K562 (cell line): ENCODE measurements around the gene STK11. TPM values are rescaled to one million over a fixed set of nuclear protein-coding genes. Genes with fewer than 3 reads are reported as not detected.
A peak's percentile ranks its signal among the peaks of the same experiment; 100 is the strongest.

Experiments used
- KLF6 ChIP-seq: fragments of 250-450 bp; sonication (Bioruptor Pico); IDR thresholded peaks from 2 replicates; pipeline ENCODE4 v1.4.0; 2020; ENCODE audit warnings: mild to moderate bottlenecking, moderate library complexity, borderline replicate concordance
- NFE2L1 ChIP-seq: fragments of 450-650 bp; IDR thresholded peaks from 2 replicates; pipeline ENCODE4 v1.6.1; 2016; ENCODE audit warnings: missing genetic modification characterization, low read depth, mild to moderate bottlenecking, missing compliant biosample characterization, moderate library complexity, borderline replicate concordance
- RB1 ChIP-seq: fragments of 450-650 bp; IDR thresholded peaks from 2 replicates; pipeline ENCODE4 v1.6.1; 2017; ENCODE audit warnings: low read depth, mild to moderate bottlenecking
- RBM17 ChIP-seq: fragments of 200-400 bp; formaldehyde crosslinking; IDR thresholded peaks from 2 replicates; pipeline ENCODE4 v1.6.1; 2017; ENCODE audit warnings: low read depth, mild to moderate bottlenecking, low read length, borderline replicate concordance
- ZNF217 ChIP-seq: sonication (generic); formaldehyde crosslinking; IDR thresholded peaks from 2 replicates; pipeline ENCODE4 v1.8.0; 2022; ENCODE audit warnings: mild to moderate bottlenecking, missing genetic modification reagents
- ZNF24 ChIP-seq: fragments of 450-650 bp; IDR thresholded peaks from 2 replicates; pipeline ENCODE4 v1.6.1; 2016
- ZNF57 ChIP-seq: fragments of 450-650 bp; formaldehyde crosslinking; IDR thresholded peaks from 2 replicates; pipeline ENCODE4 v1.4.0; 2020; ENCODE audit warnings: mild to moderate bottlenecking, moderate library complexity
- polyA plus RNA-seq, 8 experiments: library from polyadenylated mRNA; depleted of rRNA in 4 of 8; stranded (reverse) in 5 of 8; unstranded in 3 of 8; fragments of >200 nt; fragmentation: Nextera tagmentation in 2 of 8; fragmentation: Illumina TruSeq in 1 of 8; extraction: Ambion mirVana in 2 of 8; extraction: Trizol in 1 of 8; gene quantifications; 2 replicates each; pipeline versions ENCODE4 v1.2.1 to v1.2.3, GENCODE V29; 2011 to 2014; ENCODE audit warnings: inconsistent platforms in 1 of 8, missing spikeins in 1 of 8
- total RNA-seq, 7 experiments: library from RNA; depleted of rRNA in 6 of 7; stranded (reverse); fragments of >200 nt in 6 of 7; fragmentation: Illumina TruSeq in 2 of 7; extraction: Trizol in 2 of 7; gene quantifications; 2 replicates each; pipeline versions ENCODE4 v1.2.1 to v1.2.3, GENCODE V29; 2011 to 2021; ENCODE audit warnings: low replicate concordance in 1 of 7
- TF ChIP-seq, protein P1 (sequence below): fragments of 250-450 bp; sonication (Bioruptor Pico); IDR thresholded peaks from 2 replicates; pipeline ENCODE4 v1.5.0; 2020; ENCODE audit warnings: mild to moderate bottlenecking, borderline replicate concordance
- TF ChIP-seq, protein P2 (sequence below), 2 experiments: fragments of 450-650 bp; IDR thresholded peaks; 2 replicates each; pipeline ENCODE4 v1.6.1; 2016; ENCODE audit warnings: mild to moderate bottlenecking in 2 of 2, borderline replicate concordance in 1 of 2, low read depth in 1 of 2, moderate library complexity in 1 of 2

STK11 gene
- total and polyA plus RNA-seq, 9 of the 15 experiments (the other 6 are each of a cell fraction or from before 2014, with no cell fraction given): 0.15 to 96.5 (median 31.7) TPM

DNA sequence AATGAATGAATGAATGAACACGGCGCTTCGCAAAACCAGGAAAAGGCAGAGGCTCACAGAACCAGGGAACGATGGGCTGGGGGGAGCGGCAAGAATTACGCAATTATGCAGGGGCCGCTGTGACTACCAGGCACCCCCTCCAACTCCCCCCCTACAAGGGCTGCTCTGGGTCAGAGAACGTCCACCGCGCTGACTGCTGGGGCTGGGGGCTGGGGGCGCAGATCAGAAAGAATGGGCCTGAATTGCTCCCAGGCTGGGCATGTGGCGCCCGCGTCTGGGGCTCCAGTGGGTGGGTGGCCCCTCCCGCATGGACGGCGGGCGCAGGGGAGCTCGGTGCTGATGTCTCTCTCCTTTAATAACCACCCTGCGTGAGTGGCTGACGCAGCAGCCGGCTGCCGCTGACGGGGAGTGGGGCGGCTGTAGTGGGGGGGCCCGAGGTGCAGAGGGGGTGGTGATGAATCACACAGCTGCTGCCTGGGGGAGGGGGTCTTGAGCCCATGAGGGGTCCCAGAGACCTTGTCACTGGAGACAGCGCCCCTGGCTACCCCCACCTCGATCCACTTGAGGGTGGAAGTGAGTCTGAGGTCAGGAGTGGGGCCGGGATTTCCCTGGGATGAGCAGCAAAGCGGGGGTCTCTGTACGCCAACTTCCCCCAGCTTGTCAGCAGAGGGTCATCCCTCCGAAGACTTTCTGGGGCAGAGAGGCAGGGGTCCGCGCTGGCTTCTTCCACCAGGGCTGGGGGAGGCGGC lies 62.1 kb downstream of the STK11 start (continued):
- no peak for TF ChIP-seq RB1
- TF ChIP-seq ZNF24: peak; percentile 97
- TF ChIP-seq NFE2L1 (tag): no peak
- TF ChIP-seq ZNF217 (CRISPR knock-in tag): no peak
- no peak for TF ChIP-seq RBM17
- TF ChIP-seq, protein P1, sequence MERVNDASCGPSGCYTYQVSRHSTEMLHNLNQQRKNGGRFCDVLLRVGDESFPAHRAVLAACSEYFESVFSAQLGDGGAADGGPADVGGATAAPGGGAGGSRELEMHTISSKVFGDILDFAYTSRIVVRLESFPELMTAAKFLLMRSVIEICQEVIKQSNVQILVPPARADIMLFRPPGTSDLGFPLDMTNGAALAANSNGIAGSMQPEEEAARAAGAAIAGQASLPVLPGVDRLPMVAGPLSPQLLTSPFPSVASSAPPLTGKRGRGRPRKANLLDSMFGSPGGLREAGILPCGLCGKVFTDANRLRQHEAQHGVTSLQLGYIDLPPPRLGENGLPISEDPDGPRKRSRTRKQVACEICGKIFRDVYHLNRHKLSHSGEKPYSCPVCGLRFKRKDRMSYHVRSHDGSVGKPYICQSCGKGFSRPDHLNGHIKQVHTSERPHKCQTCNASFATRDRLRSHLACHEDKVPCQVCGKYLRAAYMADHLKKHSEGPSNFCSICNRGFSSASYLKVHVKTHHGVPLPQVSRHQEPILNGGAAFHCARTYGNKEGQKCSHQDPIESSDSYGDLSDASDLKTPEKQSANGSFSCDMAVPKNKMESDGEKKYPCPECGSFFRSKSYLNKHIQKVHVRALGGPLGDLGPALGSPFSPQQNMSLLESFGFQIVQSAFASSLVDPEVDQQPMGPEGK (CRISPR knock-in tag): no peak
- TF ChIP-seq ZNF57 (CRISPR knock-in tag): no peak
- TF ChIP-seq KLF6 (CRISPR knock-in tag): no peak
- TF ChIP-seq, protein P2, sequence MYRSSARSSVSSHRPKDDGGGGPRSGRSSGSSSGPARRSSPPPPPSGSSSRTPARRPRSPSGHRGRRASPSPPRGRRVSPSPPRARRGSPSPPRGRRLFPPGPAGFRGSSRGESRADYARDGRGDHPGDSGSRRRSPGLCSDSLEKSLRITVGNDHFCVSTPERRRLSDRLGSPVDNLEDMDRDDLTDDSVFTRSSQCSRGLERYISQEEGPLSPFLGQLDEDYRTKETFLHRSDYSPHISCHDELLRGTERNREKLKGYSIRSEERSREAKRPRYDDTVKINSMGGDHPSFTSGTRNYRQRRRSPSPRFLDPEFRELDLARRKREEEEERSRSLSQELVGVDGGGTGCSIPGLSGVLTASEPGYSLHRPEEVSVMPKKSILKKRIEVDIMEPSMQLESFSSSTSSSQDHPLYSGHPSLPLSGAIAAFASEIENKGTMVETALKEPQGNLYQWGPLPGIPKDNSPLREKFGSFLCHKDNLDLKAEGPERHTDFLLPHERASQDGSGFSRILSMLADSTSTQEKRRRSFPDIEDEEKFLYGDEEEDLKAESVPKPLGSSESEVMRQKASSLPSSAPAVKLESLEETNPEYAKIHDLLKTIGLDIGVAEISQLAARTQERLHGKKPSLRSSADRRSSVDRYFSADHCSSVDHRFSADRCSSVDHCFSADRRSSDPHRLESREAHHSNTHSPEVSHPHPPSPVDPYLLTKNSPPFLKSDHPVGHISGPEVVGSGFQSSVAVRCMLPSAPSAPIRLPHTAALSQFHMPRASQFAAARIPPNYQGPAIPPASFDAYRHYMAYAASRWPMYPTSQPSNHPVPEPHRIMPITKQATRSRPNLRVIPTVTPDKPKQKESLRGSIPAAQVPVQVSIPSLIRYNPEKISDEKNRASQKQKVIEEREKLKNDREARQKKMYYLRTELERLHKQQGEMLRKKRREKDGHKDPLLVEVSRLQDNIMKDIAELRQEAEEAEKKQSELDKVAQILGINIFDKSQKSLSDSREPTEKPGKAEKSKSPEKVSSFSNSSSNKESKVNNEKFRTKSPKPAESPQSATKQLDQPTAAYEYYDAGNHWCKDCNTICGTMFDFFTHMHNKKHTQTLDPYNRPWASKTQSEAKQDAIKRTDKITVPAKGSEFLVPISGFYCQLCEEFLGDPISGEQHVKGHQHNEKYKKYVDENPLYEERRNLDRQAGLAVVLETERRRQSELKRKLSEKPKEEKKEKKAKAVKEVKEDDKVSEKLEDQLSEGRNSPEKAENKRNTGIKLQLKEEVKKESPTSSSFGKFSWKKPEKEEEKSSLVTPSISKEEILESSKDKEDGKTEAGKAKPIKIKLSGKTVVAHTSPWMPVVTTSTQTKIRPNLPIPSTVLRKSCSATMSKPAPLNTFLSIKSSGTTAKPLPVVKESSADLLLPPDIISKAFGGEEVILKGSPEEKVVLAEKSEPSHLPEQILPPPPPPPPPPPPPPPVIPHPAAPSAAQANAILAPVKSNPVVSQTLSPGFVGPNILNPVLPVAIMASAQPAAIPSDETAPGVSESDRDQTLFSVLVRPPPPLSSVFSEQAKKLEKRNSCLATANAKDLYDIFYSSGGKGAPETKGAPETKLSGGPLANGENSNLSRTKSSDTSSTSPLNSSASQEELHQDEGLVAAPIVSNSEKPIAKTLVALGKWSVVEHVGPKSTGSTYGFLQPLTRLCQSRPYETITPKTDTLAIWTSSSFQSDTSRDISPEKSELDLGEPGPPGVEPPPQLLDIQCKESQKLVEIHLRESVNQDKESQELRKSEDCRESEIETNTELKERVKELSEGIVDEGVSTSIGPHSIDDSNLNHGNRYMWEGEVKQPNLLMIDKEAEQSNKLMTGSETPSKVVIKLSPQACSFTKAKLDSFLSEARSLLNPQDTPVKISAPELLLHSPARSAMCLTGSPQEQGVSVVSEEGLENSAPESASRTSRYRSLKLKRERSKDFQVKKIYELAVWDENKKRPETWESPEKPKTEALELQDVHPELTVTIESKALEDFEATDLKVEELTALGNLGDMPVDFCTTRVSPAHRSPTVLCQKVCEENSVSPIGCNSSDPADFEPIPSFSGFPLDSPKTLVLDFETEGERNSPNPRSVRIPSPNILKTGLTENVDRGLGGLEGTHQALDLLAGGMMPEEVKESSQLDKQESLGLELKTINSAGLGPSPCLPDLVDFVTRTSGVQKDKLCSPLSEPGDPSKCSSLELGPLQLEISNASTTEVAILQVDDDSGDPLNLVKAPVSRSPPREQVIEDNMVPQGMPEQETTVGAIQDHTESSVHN (IDR thresholded peaks at IDR 0.05; ENCODE audit: borderline replicate concordance in 1 of 2, low read depth in 1 of 2): no peak
